ENCODE data around the gene INPP1. TPM values are rescaled to one million over a fixed set of nuclear protein-coding genes. Genes with fewer than 3 reads are reported as not detected.
A peak's percentile ranks its signal among the peaks of the same experiment; 100 is the strongest.

The INPP1 gene
- total RNA-seq, 4 donors from 2014 or later: 11.6 to 30.4 (median 17.4) TPM

- peak; percentile 77 for ATAC-seq (ENCODE audit: low FRiP score)
- no peak for TF ChIP-seq CTCF (IDR thresholded peaks at IDR 0.05)
These were observed 61.1 kb downstream of the INPP1 start for GRCh38 chr2:190404487-190404886.

GRCh38 chr2:190405070-190405469 lies 61.7 kb downstream of the INPP1 start:
- no peak for TF ChIP-seq CTCF (IDR thresholded peaks at IDR 0.05)
- DNase-seq (ENCODE audit: low spot score) (no peak), ATAC-seq (ENCODE audit: low FRiP score) (no peak)

More at GRCh38 chr2:190404487-190404886, 61.1 kb downstream of the INPP1 start:
- no peak for DNase-seq (ENCODE audit: low spot score)

GRCh38 chr2:190405995-190406394 lies 62.6 kb downstream of the INPP1 start:
- TF ChIP-seq CTCF (IDR thresholded peaks at IDR 0.05): no peak
- ATAC-seq (ENCODE audit: low FRiP score) (no peak), DNase-seq (ENCODE audit: low spot score) (no peak)

GRCh38 chr2:190406805-190407204 lies 63.4 kb downstream of the INPP1 start:
- ATAC-seq (ENCODE audit: low FRiP score) (no peak), DNase-seq (ENCODE audit: low spot score) (no peak)
- TF ChIP-seq CTCF (IDR thresholded peaks at IDR 0.05): no peak

GRCh38 chr2:190407246-190407661 lies 63.9 kb downstream of the INPP1 start:
- TF ChIP-seq CTCF (IDR thresholded peaks at IDR 0.05): no peak
- ATAC-seq (ENCODE audit: low FRiP score): no peak
- no peak for DNase-seq (ENCODE audit: low spot score)

- TF ChIP-seq CTCF (IDR thresholded peaks at IDR 0.05): no peak
- DNase-seq (ENCODE audit: low spot score) (no peak), ATAC-seq (ENCODE audit: low FRiP score) (peak; percentile 66)
These were observed 64.5 kb downstream of the INPP1 start, which contains the start of gene MFSD6 for GRCh38 chr2:190407662-190408537. MFSD6 (plus strand) TSS chr2:190408355; CDS start chr2:190436030, 27,675 bp downstream.
